HepG2 (cell line): ENCODE results near the gene DERL2. TPM values are rescaled to one million over a fixed set of nuclear protein-coding genes. Genes with fewer than 3 reads are reported as not detected.

ENCODE experiments used
- DBP ChIP-seq: sonication (generic); formaldehyde crosslinking; IDR thresholded peaks from 2 replicates; pipeline ENCODE4 v1.4.0; 2020; ENCODE audit warnings: missing genetic modification reagents; ENCODE audit errors: not compliant biosample characterization
- DPF2 ChIP-seq: sonication (generic); formaldehyde crosslinking; IDR thresholded peaks from 2 replicates; pipeline ENCODE4 v1.4.0; 2020; ENCODE audit warnings: mild to moderate bottlenecking, low read depth, missing genetic modification reagents, borderline replicate concordance
- HHEX ChIP-seq: IDR thresholded peaks from 2 replicates; pipeline ENCODE4 v1.6.1; 2016; ENCODE audit warnings: control low read depth
- IKZF1 ChIP-seq: fragments of 450-650 bp; IDR thresholded peaks from 2 replicates; pipeline ENCODE4 v1.7.1; 2016
- ISL2 ChIP-seq: sonication (generic); formaldehyde crosslinking; IDR thresholded peaks from 2 replicates; pipeline ENCODE4 v1.5.0; 2020; ENCODE audit warnings: missing genetic modification reagents
- NFRKB ChIP-seq: fragments of 450-650 bp; IDR thresholded peaks from 2 replicates; pipeline ENCODE4 v1.6.1; 2017
- TCF7 ChIP-seq: sonication (generic); IDR thresholded peaks from 2 replicates; pipeline ENCODE4 v1.6.1; 2016; ENCODE audit warnings: antibody characterized with exemption, low read depth
- THYN1 ChIP-seq: sonication (generic); formaldehyde crosslinking; IDR thresholded peaks from 2 replicates; pipeline ENCODE4 v1.8.1; 2023; ENCODE audit warnings: low read depth, mild to moderate bottlenecking, moderate library complexity, missing genetic modification reagents, borderline replicate concordance
- TMF1 ChIP-seq: sonication (generic); formaldehyde crosslinking; IDR thresholded peaks from 2 replicates; pipeline ENCODE4 v1.8.1; 2022; ENCODE audit warnings: low read depth, missing genetic modification reagents
- TSC22D2 ChIP-seq: sonication (generic); formaldehyde crosslinking; IDR thresholded peaks from 2 replicates; pipeline ENCODE4 v1.5.1; 2020; ENCODE audit warnings: missing genetic modification reagents, mild to moderate bottlenecking, borderline replicate concordance
- ZKSCAN8 ChIP-seq: IDR thresholded peaks from 2 replicates; pipeline ENCODE4 v1.6.1; 2016; ENCODE audit warnings: borderline replicate concordance, missing genetic modification reagents, missing compliant biosample characterization
- ZNF256 ChIP-seq: sonication (generic); formaldehyde crosslinking; conservative IDR thresholded peaks from 2 replicates; pipeline ENCODE4 v1.4.0; 2020; ENCODE audit warnings: missing genetic modification reagents
- ZNF282 ChIP-seq: fragments of 450-650 bp; IDR thresholded peaks from 2 replicates; pipeline ENCODE4 v1.6.1; 2018; ENCODE audit not compliant: partially characterized antibody
- ZNF496 ChIP-seq: sonication (generic); formaldehyde crosslinking; IDR thresholded peaks from 2 replicates; pipeline ENCODE4 v1.8.1; 2023; ENCODE audit warnings: mild to moderate bottlenecking, moderate library complexity, missing genetic modification reagents; ENCODE audit not compliant: insufficient replicate concordance
- ZNF713 ChIP-seq: sonication (generic); formaldehyde crosslinking; IDR thresholded peaks from 2 replicates; pipeline ENCODE4 v1.4.0; 2020; ENCODE audit warnings: mild to moderate bottlenecking, missing genetic modification reagents
- ZNF75D ChIP-seq: sonication (generic); formaldehyde crosslinking; IDR thresholded peaks from 2 replicates; pipeline ENCODE4 v1.8.1; 2023; ENCODE audit warnings: missing genetic modification reagents, mild to moderate bottlenecking, borderline replicate concordance
- ZNF770 ChIP-seq: sonication (generic); formaldehyde crosslinking; IDR thresholded peaks from 2 replicates; pipeline ENCODE4 v1.5.0; 2020; ENCODE audit warnings: mild to moderate bottlenecking, missing genetic modification reagents
- ZNF776 ChIP-seq: sonication (generic); formaldehyde crosslinking; IDR thresholded peaks from 2 replicates; pipeline ENCODE4 v1.4.0; 2020; ENCODE audit warnings: mild to moderate bottlenecking, missing genetic modification reagents
- ZNF841 ChIP-seq: sonication (generic); formaldehyde crosslinking; IDR thresholded peaks from 2 replicates; pipeline ENCODE4 v1.8.1; 2023; ENCODE audit warnings: missing genetic modification reagents, borderline replicate concordance
- polyA plus RNA-seq, 8 experiments: library from polyadenylated mRNA; depleted of rRNA in 3 of 8; stranded (reverse) in 7 of 8; unstranded in 1 of 8; fragments of >200 nt; fragmentation: Illumina TruSeq in 4 of 8; extraction: Trizol in 4 of 8; gene quantifications; 2 replicates each; pipeline versions ENCODE4 v1.2.1 to v1.2.3, GENCODE V29; 2011 to 2016; ENCODE audit warnings: low read depth in 4 of 8, missing spikeins in 1 of 8, mixed read lengths in 1 of 8; ENCODE audit not compliant: insufficient read depth in 1 of 8
- total RNA-seq, 5 experiments: library from RNA; depleted of rRNA; stranded (reverse); fragments of >200 nt; fragmentation: Illumina TruSeq; extraction: Trizol; gene quantifications; 2 replicates each; pipeline ENCODE4 v1.2.3, GENCODE V29; 2016; ENCODE audit warnings: low read depth in 1 of 5
- TF ChIP-seq, protein P1 (sequence below): sonication (generic); formaldehyde crosslinking; IDR thresholded peaks from 2 replicates; pipeline ENCODE4 v1.8.1; 2023; ENCODE audit warnings: mild to moderate bottlenecking, missing genetic modification reagents
- TF ChIP-seq, protein P2 (sequence below): sonication (generic); formaldehyde crosslinking; IDR thresholded peaks from 2 replicates; pipeline ENCODE4 v1.4.0; 2020; ENCODE audit warnings: mild to moderate bottlenecking, missing genetic modification reagents
- TF ChIP-seq, protein P3 (sequence below): sonication (generic); formaldehyde crosslinking; IDR thresholded peaks from 2 replicates; pipeline ENCODE4 v1.9.0; 2021; ENCODE audit warnings: missing genetic modification reagents, mild to moderate bottlenecking, borderline replicate concordance
- TF ChIP-seq, protein P4 (sequence below): sonication (generic); formaldehyde crosslinking; IDR thresholded peaks from 2 replicates; pipeline ENCODE4 v1.9.0; 2021; ENCODE audit warnings: missing genetic modification reagents, borderline replicate concordance

DERL2 gene
- total and polyA plus RNA-seq, 2 of the 13 experiments (the other 11 are each of a cell fraction or from before 2014, with no cell fraction given), result 59.3 to 65.2 TPM

- TF ChIP-seq, protein P1, sequence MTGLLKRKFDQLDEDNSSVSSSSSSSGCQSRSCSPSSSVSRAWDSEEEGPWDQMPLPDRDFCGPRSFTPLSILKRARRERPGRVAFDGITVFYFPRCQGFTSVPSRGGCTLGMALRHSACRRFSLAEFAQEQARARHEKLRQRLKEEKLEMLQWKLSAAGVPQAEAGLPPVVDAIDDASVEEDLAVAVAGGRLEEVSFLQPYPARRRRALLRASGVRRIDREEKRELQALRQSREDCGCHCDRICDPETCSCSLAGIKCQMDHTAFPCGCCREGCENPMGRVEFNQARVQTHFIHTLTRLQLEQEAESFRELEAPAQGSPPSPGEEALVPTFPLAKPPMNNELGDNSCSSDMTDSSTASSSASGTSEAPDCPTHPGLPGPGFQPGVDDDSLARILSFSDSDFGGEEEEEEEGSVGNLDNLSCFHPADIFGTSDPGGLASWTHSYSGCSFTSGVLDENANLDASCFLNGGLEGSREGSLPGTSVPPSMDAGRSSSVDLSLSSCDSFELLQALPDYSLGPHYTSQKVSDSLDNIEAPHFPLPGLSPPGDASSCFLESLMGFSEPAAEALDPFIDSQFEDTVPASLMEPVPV, result no peak
- no peak for TF ChIP-seq TCF7
- TF ChIP-seq ZNF256, result no peak
- no peak for TF ChIP-seq IKZF1
- TF ChIP-seq HHEX (CRISPR knock-in tag), result no peak
- no peak for TF ChIP-seq TMF1 (CRISPR knock-in tag)
- no peak for TF ChIP-seq ZNF496 (CRISPR knock-in tag)
- TF ChIP-seq TSC22D2 (CRISPR knock-in tag), result no peak
- no peak for TF ChIP-seq ZNF841 (CRISPR knock-in tag)
- TF ChIP-seq, protein P2, sequence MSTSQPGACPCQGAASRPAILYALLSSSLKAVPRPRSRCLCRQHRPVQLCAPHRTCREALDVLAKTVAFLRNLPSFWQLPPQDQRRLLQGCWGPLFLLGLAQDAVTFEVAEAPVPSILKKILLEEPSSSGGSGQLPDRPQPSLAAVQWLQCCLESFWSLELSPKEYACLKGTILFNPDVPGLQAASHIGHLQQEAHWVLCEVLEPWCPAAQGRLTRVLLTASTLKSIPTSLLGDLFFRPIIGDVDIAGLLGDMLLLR (CRISPR knock-in tag), result no peak
- TF ChIP-seq ZNF282, result no peak
- TF ChIP-seq DBP (CRISPR knock-in tag), result no peak
- TF ChIP-seq ZNF75D, result no peak
- no peak for TF ChIP-seq ZKSCAN8 (CRISPR knock-in tag)
- TF ChIP-seq, protein P3, sequence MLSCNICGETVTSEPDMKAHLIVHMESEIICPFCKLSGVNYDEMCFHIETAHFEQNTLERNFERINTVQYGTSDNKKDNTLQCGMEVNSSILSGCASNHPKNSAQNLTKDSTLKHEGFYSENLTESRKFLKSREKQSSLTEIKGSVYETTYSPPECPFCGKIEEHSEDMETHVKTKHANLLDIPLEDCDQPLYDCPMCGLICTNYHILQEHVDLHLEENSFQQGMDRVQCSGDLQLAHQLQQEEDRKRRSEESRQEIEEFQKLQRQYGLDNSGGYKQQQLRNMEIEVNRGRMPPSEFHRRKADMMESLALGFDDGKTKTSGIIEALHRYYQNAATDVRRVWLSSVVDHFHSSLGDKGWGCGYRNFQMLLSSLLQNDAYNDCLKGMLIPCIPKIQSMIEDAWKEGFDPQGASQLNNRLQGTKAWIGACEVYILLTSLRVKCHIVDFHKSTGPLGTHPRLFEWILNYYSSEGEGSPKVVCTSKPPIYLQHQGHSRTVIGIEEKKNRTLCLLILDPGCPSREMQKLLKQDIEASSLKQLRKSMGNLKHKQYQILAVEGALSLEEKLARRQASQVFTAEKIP (CRISPR knock-in tag), result no peak
- no peak for TF ChIP-seq THYN1 (CRISPR knock-in tag)
- TF ChIP-seq DPF2 (CRISPR knock-in tag), result peak; percentile 57; the same call in 1 of the 2 replicates
- TF ChIP-seq, protein P4, sequence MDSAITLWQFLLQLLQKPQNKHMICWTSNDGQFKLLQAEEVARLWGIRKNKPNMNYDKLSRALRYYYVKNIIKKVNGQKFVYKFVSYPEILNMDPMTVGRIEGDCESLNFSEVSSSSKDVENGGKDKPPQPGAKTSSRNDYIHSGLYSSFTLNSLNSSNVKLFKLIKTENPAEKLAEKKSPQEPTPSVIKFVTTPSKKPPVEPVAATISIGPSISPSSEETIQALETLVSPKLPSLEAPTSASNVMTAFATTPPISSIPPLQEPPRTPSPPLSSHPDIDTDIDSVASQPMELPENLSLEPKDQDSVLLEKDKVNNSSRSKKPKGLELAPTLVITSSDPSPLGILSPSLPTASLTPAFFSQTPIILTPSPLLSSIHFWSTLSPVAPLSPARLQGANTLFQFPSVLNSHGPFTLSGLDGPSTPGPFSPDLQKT (CRISPR knock-in tag), result no peak
- TF ChIP-seq ZNF713, result no peak
- TF ChIP-seq NFRKB, result no peak
- no peak for TF ChIP-seq ZNF776 (CRISPR knock-in tag)
- no peak for TF ChIP-seq ZNF770 (CRISPR knock-in tag)
- no peak for TF ChIP-seq ISL2 (CRISPR knock-in tag)
Measured at GRCh38 chr17:5516060-5516792, 30.2 kb upstream of the DERL2 start (continued).
